Globus pallidus (tissue), 1 donor: ENCODE results near the gene LRRC55.

Source experiments
- DNase-seq: peaks from one replicate; pipeline ENCODE4 v3.0.0-alpha.2; 2015; ENCODE audit warnings: low spot score

The LRRC55 gene

GRCh38 chr11:57235761-57236703 lies 54.3 kb downstream of the LRRC55 start:
- DNase-seq, result no peak

GRCh38 chr11:57237204-57237681 lies 55.5 kb downstream of the LRRC55 start, which contains the start of gene APLNR:
Gene APLNR (minus strand): TSS chr11:57237250. CDS start chr11:57237004, 246 bp downstream.
- no peak for DNase-seq

DNA sequence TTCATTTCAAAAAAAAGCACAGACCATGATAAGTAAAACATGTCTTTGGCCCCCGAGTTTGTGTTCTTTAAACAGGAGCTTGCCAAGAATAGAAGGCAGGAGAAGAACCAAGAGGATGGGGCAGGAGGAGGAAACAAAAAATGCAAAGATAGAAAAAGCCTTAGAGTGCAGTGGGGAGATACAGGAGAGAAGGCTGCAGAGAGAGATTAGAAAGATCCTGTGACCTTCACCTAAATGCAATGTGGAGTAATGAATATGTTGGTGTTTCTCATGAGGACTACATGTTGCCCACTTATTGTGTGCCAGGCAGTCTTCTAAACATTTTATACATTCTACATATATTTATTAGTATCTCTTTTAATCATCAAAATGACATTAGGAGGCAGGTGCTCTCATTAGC lies 57.6 kb downstream of the LRRC55 start:
- DNase-seq, result no peak

DNA sequence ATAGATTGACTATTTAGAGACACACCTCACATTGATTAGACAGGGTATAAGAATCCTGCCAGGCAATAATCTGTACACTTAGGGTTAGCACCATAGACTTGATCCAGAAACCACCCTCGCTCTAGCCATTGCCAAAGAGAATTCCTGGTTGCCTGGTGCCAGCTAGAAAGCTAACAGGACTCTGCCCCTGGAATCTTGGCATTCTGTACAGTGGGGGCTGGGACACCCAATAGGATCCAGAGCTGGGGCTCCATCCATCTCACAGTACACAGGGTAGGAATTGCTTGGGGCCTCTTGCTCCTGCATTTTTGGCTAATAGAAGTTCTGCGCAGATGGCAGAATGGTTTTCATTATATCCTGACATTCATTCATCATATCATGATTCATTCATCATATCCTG lies 58.3 kb downstream of the LRRC55 start:
- DNase-seq, result no peak

- no peak for DNase-seq
These were observed 59.0 kb downstream of the LRRC55 start for GRCh38 chr11:57240757-57241156.
